Measurements from ENCODE around the gene ELFN1.

ELFN1 gene

DNA sequence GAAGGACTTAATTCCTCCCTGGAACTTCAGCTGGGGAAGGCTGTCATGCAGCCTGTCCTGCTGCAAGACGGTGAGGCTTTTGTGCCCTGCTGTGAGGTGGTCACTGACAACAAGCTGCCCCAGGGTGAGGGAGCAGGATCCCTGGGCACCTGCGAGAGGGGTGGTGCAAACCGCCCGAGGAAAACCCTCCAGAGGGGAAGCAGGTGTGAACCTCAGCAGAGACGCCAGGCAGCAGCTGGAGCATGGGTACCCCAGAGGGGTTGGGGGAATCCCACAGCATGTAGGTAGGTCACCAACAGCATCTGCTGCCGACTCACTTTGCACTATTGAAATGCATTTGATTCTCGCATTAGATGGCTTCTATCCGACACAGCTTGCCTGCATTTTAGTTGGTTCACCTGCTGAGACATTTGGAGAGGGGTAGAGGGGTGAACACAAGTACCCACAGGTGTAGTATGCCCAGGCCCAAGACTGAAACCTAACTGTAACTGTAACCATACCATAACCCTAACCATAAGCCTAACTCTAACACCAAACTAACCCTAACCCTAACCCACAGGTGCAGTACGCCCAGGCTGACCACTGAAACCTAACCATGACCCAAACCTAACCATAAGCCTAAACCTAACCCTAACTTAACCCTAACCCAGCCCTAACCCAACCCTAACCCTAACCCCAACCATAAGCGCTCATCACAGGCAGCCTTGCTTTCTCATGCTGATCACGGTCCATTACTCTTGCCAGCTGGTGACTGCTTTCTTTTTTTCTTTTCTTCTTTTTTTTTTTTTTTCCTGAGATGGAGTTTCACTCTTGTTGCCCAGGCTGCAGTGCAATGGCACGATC lies 85.9 kb downstream of the ELFN1 start:
- TF ChIP-seq, protein P1, sequence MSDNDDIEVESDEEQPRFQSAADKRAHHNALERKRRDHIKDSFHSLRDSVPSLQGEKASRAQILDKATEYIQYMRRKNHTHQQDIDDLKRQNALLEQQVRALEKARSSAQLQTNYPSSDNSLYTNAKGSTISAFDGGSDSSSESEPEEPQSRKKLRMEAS (IDR thresholded peaks at IDR 0.05; ENCODE audit: low read depth, low read length) = no peak
- TF ChIP-seq, protein P2, sequence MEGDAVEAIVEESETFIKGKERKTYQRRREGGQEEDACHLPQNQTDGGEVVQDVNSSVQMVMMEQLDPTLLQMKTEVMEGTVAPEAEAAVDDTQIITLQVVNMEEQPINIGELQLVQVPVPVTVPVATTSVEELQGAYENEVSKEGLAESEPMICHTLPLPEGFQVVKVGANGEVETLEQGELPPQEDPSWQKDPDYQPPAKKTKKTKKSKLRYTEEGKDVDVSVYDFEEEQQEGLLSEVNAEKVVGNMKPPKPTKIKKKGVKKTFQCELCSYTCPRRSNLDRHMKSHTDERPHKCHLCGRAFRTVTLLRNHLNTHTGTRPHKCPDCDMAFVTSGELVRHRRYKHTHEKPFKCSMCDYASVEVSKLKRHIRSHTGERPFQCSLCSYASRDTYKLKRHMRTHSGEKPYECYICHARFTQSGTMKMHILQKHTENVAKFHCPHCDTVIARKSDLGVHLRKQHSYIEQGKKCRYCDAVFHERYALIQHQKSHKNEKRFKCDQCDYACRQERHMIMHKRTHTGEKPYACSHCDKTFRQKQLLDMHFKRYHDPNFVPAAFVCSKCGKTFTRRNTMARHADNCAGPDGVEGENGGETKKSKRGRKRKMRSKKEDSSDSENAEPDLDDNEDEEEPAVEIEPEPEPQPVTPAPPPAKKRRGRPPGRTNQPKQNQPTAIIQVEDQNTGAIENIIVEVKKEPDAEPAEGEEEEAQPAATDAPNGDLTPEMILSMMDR (IDR thresholded peaks at IDR 0.05; ENCODE audit: low read depth, low read length) = no peak
- TF ChIP-seq MYC (IDR thresholded peaks at IDR 0.05; ENCODE audit: low read depth, low read length) (no peak), POLR2A (IDR thresholded peaks at IDR 0.05; ENCODE audit: extremely low read depth, insufficient read length) (no peak)
- no peak overlapping the region for H3K4me3 ChIP-seq (ENCODE audit: low read depth, low read length)
- DNase-seq (ENCODE audit: low read depth) = peak; percentile 8

DNA sequence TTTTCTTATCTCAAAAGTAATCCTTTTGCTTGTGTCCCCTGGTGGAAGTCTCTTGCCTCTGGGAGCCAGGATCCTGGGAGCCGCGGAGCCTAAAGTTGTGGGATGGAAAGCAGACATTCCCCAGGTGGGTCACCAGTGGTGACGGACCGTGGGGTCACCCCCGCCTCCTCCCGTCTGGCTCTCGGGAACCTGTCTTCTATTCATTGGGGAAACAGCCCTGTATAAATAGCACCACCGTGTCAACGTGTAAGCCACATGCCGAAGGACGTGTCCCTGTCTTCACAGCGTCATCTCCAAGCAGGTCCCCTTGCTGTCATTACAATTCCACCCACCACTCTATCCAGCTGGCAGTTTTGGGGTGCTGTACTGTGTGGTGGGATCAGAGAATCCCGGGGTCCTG lies 87.5 kb downstream of the ELFN1 start:
- H3K4me3 ChIP-seq (ENCODE audit: low read depth, low read length) = no peak overlapping the region
- DNase-seq (ENCODE audit: low read depth) = no peak
- TF ChIP-seq POLR2A (IDR thresholded peaks at IDR 0.05; ENCODE audit: extremely low read depth, insufficient read length) (no peak), MYC (IDR thresholded peaks at IDR 0.05; ENCODE audit: low read depth, low read length) (no peak)
- TF ChIP-seq, protein P1 (IDR thresholded peaks at IDR 0.05; ENCODE audit: low read depth, low read length) = no peak
- TF ChIP-seq, protein P2 (IDR thresholded peaks at IDR 0.05; ENCODE audit: low read depth, low read length) = no peak

DNA sequence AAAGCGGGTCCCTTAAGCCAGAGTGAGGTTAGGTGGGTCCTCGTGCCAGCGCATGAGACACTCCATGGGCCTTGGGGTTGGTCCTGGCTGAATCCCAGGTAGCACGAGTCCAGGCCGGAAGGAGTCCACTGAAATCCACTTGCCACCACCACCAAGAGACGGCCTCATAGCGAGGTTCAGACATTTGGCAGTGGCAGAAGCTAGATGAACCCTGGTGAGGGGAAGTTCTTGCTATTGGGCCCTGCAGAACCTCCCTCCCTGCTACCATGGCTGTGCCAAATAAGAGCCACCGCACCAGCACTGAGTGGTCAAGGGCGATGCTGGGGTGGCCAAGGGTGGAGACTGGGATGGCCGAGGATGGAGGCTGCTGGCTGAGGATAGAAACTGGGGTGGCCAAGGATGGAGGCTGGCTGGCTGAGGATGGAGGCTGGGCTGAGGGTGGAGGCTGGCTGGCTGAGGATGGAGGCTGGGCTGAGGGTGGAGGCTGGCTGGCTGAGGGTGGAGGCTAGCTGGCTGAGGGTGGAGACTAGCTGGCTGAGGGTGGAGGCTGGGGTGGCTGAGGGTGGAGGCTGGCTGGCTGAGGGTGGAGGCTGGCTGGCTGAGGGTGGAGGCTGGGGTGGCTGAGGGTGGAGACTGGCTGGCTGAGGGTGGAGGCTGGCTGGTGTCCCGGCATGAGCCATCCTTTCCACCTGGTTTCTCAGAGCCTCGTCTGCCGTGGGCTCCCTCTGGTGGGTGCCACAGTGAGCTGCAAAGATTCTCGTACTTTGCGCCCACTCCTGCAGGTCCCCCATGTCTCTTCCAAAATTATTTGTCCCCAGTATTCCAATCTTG lies 88.2 kb downstream of the ELFN1 start:
- no peak overlapping the region for H3K4me3 ChIP-seq (ENCODE audit: low read depth, low read length)
- no peak for TF ChIP-seq MYC (IDR thresholded peaks at IDR 0.05; ENCODE audit: low read depth, low read length)
- TF ChIP-seq, protein P2 (IDR thresholded peaks at IDR 0.05; ENCODE audit: low read depth, low read length) = peak; percentile 63
- no peak for TF ChIP-seq POLR2A (IDR thresholded peaks at IDR 0.05; ENCODE audit: extremely low read depth, insufficient read length)
- TF ChIP-seq, protein P1 (IDR thresholded peaks at IDR 0.05; ENCODE audit: low read depth, low read length) = 0 out of 2 replicates have a peak, but pooled peaks have one; percentile 7
- DNase-seq (ENCODE audit: low read depth) = peak; percentile 69

DNA sequence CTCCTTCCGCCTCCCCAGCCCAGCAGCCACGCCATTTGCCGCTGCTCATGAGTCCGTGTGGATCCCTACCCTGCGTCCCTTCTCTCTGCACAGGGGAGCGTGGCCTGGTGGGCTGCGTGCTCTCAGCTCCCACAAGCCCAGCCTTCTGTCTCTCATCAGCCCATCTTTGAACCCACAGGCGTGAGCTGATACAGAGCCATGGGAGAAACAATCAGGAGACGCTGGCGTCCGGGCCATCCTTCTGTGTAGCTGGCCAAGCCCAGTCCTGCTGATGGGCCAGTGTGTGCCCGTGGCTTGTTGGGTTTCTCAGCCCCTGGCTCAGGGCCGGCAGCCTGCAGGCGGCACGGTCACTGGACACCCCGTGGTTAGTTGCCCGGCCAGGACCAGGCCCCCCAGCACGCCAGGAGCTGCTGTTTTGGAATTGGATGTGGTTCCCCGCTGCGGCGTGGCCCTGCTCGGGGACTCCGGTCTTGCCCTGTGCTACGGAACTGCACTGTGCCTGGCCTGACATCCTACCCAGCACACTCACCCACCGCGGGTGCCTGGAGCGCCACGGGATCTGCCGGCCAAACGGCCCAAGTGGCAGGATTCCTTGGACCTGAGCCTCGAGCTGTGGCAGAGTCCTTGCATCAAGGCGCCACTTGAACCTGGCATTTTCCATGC lies 88.9 kb downstream of the ELFN1 start:
- H3K4me3 ChIP-seq (ENCODE audit: low read depth, low read length) = no peak overlapping the region
- DNase-seq (ENCODE audit: low read depth) = no peak
- TF ChIP-seq, protein P1 (IDR thresholded peaks at IDR 0.05; ENCODE audit: low read depth, low read length) = no peak
- TF ChIP-seq POLR2A (IDR thresholded peaks at IDR 0.05; ENCODE audit: extremely low read depth, insufficient read length) = no peak
- TF ChIP-seq, protein P2 (IDR thresholded peaks at IDR 0.05; ENCODE audit: low read depth, low read length) = no peak
- no peak for TF ChIP-seq MYC (IDR thresholded peaks at IDR 0.05; ENCODE audit: low read depth, low read length)

DNA sequence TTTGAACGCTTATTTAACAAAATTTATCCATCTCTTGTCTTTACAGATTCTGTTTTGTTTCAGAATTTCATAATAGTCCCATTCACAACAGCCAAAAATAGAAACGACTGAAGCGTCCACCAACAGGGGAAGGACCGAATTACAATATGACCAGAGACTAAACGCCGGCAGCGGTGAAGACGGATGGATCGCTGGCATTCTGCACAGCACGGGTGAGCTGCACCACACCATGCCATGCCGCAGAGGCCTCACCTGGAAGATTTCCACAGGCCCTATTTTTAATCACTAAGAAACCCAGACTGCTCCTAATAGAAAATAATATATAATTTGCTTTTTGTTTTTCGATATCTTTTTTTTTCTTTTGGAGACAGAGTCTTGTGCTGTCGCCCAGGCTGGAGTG lies 91.0 kb downstream of the ELFN1 start:
- no peak for DNase-seq (ENCODE audit: low read depth)
- TF ChIP-seq, protein P1 (IDR thresholded peaks at IDR 0.05; ENCODE audit: low read depth, low read length) = no peak
- TF ChIP-seq POLR2A (IDR thresholded peaks at IDR 0.05; ENCODE audit: extremely low read depth, insufficient read length) = no peak
- no peak for TF ChIP-seq MYC (IDR thresholded peaks at IDR 0.05; ENCODE audit: low read depth, low read length)

More for the DNA sequence above, 91.0 kb downstream of the ELFN1 start:
- no peak overlapping the region for H3K4me3 ChIP-seq (ENCODE audit: low read depth, low read length)
